HG02588 (cell line): ENCODE data around the gene SLC25A47.

ENCODE experiments used
- ATAC-seq: cut with Tn5 transposase; IDR thresholded peaks from one replicate; pipeline ENCODE4 v1.9.1; 2021; ENCODE audit warnings: mild to moderate bottlenecking, moderate library complexity; ENCODE audit not compliant: unreplicated experiment

Gene SLC25A47

GRCh38 chr14:100374270-100374669 is 51.1 kb downstream of the SLC25A47 start:
- ATAC-seq, result no peak

- ATAC-seq, result no peak
Observed at GRCh38 chr14:100374876-100375265, 51.7 kb downstream of the SLC25A47 start.

- peak; percentile 39 for ATAC-seq
Observed at GRCh38 chr14:100375266-100375962, 52.3 kb downstream of the SLC25A47 start.

GRCh38 chr14:100375963-100376735 is 53.0 kb downstream of the SLC25A47 start, which contains the start of gene WDR25:
Gene WDR25, plus strand, starts transcription at chr14:100376485.
- ATAC-seq, result peak; percentile 70

GRCh38 chr14:100376751-100377171 is 53.6 kb downstream of the SLC25A47 start:
- ATAC-seq, result no peak
